ENCODE measurements around the gene PMM2.

DNA sequence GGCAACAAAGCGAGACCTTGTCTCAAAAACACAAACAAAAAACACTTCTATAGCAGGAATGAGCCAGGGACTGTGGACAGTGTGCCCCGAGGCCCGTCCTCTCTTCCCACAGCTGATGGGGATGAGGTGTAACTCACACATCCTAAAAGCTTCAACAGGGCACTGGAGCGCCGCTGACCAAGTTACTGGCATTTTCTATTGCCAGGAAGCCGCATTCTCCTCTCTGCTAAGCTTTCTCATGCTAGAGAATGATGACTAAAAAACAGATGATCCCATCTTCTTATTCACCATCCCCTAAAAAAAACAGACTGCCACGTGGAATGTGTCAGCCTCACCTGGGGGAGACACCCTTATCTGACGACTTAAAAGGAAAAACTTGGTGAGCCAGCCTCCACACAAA lies 54.9 kb downstream of the PMM2 start:
- TF ChIP-seq, protein P1, sequence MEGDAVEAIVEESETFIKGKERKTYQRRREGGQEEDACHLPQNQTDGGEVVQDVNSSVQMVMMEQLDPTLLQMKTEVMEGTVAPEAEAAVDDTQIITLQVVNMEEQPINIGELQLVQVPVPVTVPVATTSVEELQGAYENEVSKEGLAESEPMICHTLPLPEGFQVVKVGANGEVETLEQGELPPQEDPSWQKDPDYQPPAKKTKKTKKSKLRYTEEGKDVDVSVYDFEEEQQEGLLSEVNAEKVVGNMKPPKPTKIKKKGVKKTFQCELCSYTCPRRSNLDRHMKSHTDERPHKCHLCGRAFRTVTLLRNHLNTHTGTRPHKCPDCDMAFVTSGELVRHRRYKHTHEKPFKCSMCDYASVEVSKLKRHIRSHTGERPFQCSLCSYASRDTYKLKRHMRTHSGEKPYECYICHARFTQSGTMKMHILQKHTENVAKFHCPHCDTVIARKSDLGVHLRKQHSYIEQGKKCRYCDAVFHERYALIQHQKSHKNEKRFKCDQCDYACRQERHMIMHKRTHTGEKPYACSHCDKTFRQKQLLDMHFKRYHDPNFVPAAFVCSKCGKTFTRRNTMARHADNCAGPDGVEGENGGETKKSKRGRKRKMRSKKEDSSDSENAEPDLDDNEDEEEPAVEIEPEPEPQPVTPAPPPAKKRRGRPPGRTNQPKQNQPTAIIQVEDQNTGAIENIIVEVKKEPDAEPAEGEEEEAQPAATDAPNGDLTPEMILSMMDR (IDR thresholded peaks at IDR 0.05): no peak
- TF ChIP-seq EZH2 (IDR thresholded peaks at IDR 0.05; ENCODE audit: borderline replicate concordance, insufficient read depth, low read depth, low read length, poor library complexity, severe bottlenecking): no peak

All from B cell (primary cell).